Upper lobe of left lung (tissue), 4 donors: ENCODE results near the gene PPID.

Source experiments
- EP300 ChIP-seq, 4 donors: sonication (generic); formaldehyde crosslinking; IDR thresholded peaks; one replicate each; pipeline ENCODE4 v1.5.1; 2017; ENCODE audit warnings: antibody characterized with exemption in 4 of 4, control low read depth in 2 of 4
- TF ChIP-seq, protein P1 (sequence below), 6 experiments: fragments of 450-650 bp in 4 of 6; fragments of 200-600 bp in 2 of 6; sonication (generic) in 2 of 6; IDR thresholded peaks; one replicate each; pipeline ENCODE4 v1.5.1; 2016 to 2019; ENCODE audit warnings: antibody characterized with exemption in 6 of 6

DNA sequence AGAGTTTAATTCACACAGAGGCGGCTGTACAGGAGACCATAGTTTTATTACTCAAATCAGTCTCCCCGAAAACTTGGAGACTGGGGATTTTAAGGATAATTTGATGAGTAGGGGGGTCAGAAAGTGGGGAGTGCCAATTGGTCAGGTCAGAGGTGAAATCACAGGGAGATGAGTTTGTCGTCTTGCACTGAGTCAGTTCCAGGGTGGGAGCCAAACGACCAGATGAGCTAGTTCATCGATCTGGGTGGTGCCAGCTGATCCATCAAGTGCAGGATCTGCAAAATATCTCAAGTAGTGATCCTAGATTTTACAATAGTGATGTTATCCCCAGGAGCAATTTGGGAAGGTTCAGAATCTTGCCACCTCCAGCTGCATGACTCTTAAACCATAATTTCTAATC, 47.1 kb downstream of the PPID start:
- TF ChIP-seq EP300 (IDR thresholded peaks at IDR 0.05): no peak
- TF ChIP-seq, protein P1, sequence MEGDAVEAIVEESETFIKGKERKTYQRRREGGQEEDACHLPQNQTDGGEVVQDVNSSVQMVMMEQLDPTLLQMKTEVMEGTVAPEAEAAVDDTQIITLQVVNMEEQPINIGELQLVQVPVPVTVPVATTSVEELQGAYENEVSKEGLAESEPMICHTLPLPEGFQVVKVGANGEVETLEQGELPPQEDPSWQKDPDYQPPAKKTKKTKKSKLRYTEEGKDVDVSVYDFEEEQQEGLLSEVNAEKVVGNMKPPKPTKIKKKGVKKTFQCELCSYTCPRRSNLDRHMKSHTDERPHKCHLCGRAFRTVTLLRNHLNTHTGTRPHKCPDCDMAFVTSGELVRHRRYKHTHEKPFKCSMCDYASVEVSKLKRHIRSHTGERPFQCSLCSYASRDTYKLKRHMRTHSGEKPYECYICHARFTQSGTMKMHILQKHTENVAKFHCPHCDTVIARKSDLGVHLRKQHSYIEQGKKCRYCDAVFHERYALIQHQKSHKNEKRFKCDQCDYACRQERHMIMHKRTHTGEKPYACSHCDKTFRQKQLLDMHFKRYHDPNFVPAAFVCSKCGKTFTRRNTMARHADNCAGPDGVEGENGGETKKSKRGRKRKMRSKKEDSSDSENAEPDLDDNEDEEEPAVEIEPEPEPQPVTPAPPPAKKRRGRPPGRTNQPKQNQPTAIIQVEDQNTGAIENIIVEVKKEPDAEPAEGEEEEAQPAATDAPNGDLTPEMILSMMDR (IDR thresholded peaks at IDR 0.05): no peak
